CD14-positive monocyte (primary cell): ENCODE data around the gene SEPTIN8. TPM values are rescaled to one million over a fixed set of nuclear protein-coding genes. Genes with fewer than 3 reads are reported as not detected.

ENCODE experiments used
- DNase-seq, 3 donors: peaks; one replicate each; pipeline ENCODE4 v3.0.0-alpha.2; 2011 to 2022
- H2AFZ ChIP-seq: 2 replicates; pipeline ENCODE4 v1.6.0; 2012; ENCODE audit warnings: mild to moderate bottlenecking, low read depth, low read length, inconsistent platforms; ENCODE audit not compliant: insufficient read depth, poor library complexity, severe bottlenecking
- H3K27ac ChIP-seq, 2 donors: 1 replicate in 1 of 2; 2 replicates in 1 of 2; pipeline ENCODE4 v1.5.1; 2012 to 2013; ENCODE audit warnings: low read length in 2 of 2, control low read depth in 1 of 2, inconsistent platforms in 1 of 2, low read depth in 1 of 2, mild to moderate bottlenecking in 1 of 2
- H3K27me3 ChIP-seq, 2 donors: one replicate each; pipeline versions ENCODE4 v1.6.0 to v1.6.1; 2011 to 2013; ENCODE audit warnings: low read length in 2 of 2; ENCODE audit not compliant: control insufficient read depth in 2 of 2, insufficient read depth in 2 of 2
- H3K36me3 ChIP-seq, 2 donors: replicated peaks in 1 of 2; 1 replicate in 1 of 2; 2 replicates in 1 of 2; pipeline versions ENCODE4 v1.5.1 to v1.6.1; 2012 to 2013; ENCODE audit warnings: low read length in 2 of 2, control low read depth in 1 of 2, inconsistent platforms in 1 of 2, mild to moderate bottlenecking in 1 of 2; ENCODE audit not compliant: insufficient read depth in 2 of 2, control insufficient read depth in 1 of 2
- H3K4me1 ChIP-seq, 2 donors: 1 replicate in 1 of 2; 2 replicates in 1 of 2; pipeline versions ENCODE4 v1.5.1 to v1.6.1; 2012 to 2013; ENCODE audit warnings: low read length in 2 of 2, control low read depth in 1 of 2, inconsistent platforms in 1 of 2, mild to moderate bottlenecking in 1 of 2, moderate library complexity in 1 of 2; ENCODE audit not compliant: insufficient read depth in 2 of 2, control insufficient read depth in 1 of 2
- H3K4me2 ChIP-seq: replicated peaks from 2 replicates; pipeline ENCODE3; 2012; ENCODE audit warnings: low read length, moderate library complexity, mild to moderate bottlenecking; ENCODE audit not compliant: poor library complexity, severe bottlenecking; ENCODE audit errors: extremely low read depth
- H3K4me3 ChIP-seq, 3 experiments: fragments of 200-600 bp in 1 of 3; sonication (generic) in 1 of 3; replicated peaks in 1 of 3; 1 replicate in 2 of 3; 2 replicates in 1 of 3; pipeline ENCODE4 v1.5.1; 2011 to 2013; ENCODE audit warnings: low read length in 3 of 3, mild to moderate bottlenecking in 3 of 3, control low read depth in 2 of 3, low read depth in 2 of 3, inconsistent platforms in 1 of 3, moderate library complexity in 1 of 3
- H3K79me2 ChIP-seq: 2 replicates; pipeline ENCODE4 v1.6.0; 2012; ENCODE audit warnings: mild to moderate bottlenecking, control low read depth, inconsistent platforms, low read length, moderate library complexity; ENCODE audit not compliant: insufficient read depth
- H3K9ac ChIP-seq: 2 replicates; pipeline ENCODE4 v1.6.0; 2017; ENCODE audit warnings: low read length, mild to moderate bottlenecking; ENCODE audit not compliant: insufficient read depth, poor library complexity, severe bottlenecking
- H3K9me3 ChIP-seq, 2 donors: replicated peaks in 1 of 2; 1 replicate in 1 of 2; 2 replicates in 1 of 2; pipeline versions ENCODE4 v1.5.1 to v1.6.1; 2012 to 2013; ENCODE audit warnings: low read length in 2 of 2, control low read depth in 1 of 2; ENCODE audit not compliant: control insufficient read depth in 1 of 2, insufficient read depth in 1 of 2
- H4K20me1 ChIP-seq: 2 replicates; pipeline ENCODE4 v1.6.0; 2012; ENCODE audit warnings: mild to moderate bottlenecking, low read length, control low read depth, moderate library complexity; ENCODE audit not compliant: insufficient read depth
- H3K27ac Mint-ChIP-seq, 7 donors: one replicate each; pipeline ENCODE4 v1.8.0; 2020; ENCODE audit warnings: mild to moderate bottlenecking in 7 of 7, mixed read lengths in 7 of 7, moderate library complexity in 6 of 7, inconsistent platforms in 2 of 7
- H3K27me3 Mint-ChIP-seq, 3 donors: one replicate each; pipeline ENCODE4 v1.8.0; 2021 to 2022; ENCODE audit warnings: low read depth in 3 of 3, mild to moderate bottlenecking in 3 of 3, mixed read lengths in 3 of 3, moderate library complexity in 3 of 3, inconsistent platforms in 1 of 3
- H3K36me3 Mint-ChIP-seq, 2 donors: one replicate each; pipeline ENCODE4 v1.8.0; 2020; ENCODE audit warnings: mixed read lengths in 2 of 2, inconsistent platforms in 1 of 2, mild to moderate bottlenecking in 1 of 2
- H3K4me1 Mint-ChIP-seq: one replicate; pipeline ENCODE4 v1.8.0; 2020; ENCODE audit warnings: mild to moderate bottlenecking, mixed read lengths
- H3K4me3 Mint-ChIP-seq, 2 donors: one replicate each; pipeline ENCODE4 v1.8.0; 2020; ENCODE audit warnings: mild to moderate bottlenecking in 2 of 2, mixed read lengths in 2 of 2, moderate library complexity in 1 of 2
- H3K9me3 Mint-ChIP-seq, 7 donors: one replicate each; pipeline ENCODE4 v1.8.0; 2020 to 2022; ENCODE audit warnings: mixed read lengths in 7 of 7, mild to moderate bottlenecking in 6 of 7, moderate library complexity in 6 of 7, inconsistent platforms in 2 of 7
- CTCF ChIP-seq: fragments of 200-600 bp; IDR thresholded peaks from one replicate; pipeline ENCODE4 v1.8.0; 2022; ENCODE audit warnings: antibody characterized with exemption, mild to moderate bottlenecking
- WGBS: methylation state at CpG from one replicate; pipeline ENCODE4 v1.1.5; 2013; ENCODE audit warnings: missing lambda C conversion rate; ENCODE audit not compliant: insufficient coverage; 5-methylcytosine and 5-hydroxymethylcytosine counted together
- intact Hi-C, 2 donors: fragments of 100-400 bp; cut with micrococcal nuclease; formaldehyde crosslinking; loops; one replicate each; pipeline versions ENCODE4 v1.15.0 to v1.15.1; 2023
- polyA plus RNA-seq, 3 donors: library from polyadenylated mRNA; depleted of rRNA in 1 of 3; unstranded in 2 of 3; stranded (reverse) in 1 of 3; fragments of 300-500 nt in 2 of 3; fragments of >200 nt in 1 of 3; fragmentation: Illumina TruSeq in 2 of 3; gene quantifications; 1 replicate in 2 of 3; 2 replicates in 1 of 3; pipeline ENCODE4 v1.2.3, GENCODE V29; 2012 to 2021

SEPTIN8 gene
- polyA plus RNA-seq, 3 donors, result 0.36 to 5.0 (median 0.54) TPM

DNA sequence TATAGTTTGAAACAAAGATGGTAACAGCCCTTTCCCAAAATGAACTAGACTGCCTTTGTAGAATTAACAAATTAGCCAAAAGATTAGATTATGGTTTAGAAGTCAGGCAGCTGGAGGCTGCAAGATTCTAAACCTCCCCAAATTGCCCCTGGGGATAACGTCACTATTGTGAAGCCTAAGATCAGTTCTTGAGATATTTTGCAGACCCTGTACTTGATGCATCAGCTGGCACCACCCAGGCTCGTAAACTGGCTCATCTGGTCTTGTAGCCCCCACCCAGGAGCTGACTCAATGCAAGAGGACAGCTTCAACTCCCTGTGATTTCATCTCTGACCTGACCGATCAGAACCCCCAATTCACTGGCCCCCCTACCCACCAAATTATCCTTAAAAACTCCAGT lies 31.8 kb upstream of the SEPTIN8 start:
- TF ChIP-seq CTCF, result no peak
- H3K9ac ChIP-seq, result no peak overlapping the region
- H3K4me2 ChIP-seq, result no peak overlapping the region
- Mint-ChIP-seq H3K27me3 (peaks cover 54 to 72% (median 57%) of the 10 kb centered on the region in 3 donors), H3K4me3 (no peak overlapping the region), H3K27ac (no peak overlapping the region), H3K36me3 (peaks cover 2 to 9% of the 10 kb centered on the region in 2 donors), H3K4me1 (peaks cover 19% of the 10 kb centered on the region), H3K9me3 (peaks cover 0 to 18% (median 10%) of the 10 kb centered on the region in 7 donors)
- peaks cover 0 to 16% of the 10 kb centered on the region in 2 donors for H3K4me1 ChIP-seq
- H2AFZ ChIP-seq, result no peak overlapping the region
- no peaks in the 10 kb centered on the region for H3K36me3 ChIP-seq
- H3K27ac ChIP-seq, result no peak overlapping the region
- H3K27me3 ChIP-seq, result peaks cover 38 to 56% of the 10 kb centered on the region in 2 donors
- no peaks in the 10 kb centered on the region for H4K20me1 ChIP-seq
- peaks cover 0 to 7% of the 10 kb centered on the region in 2 donors for H3K9me3 ChIP-seq
- no peaks in the 10 kb centered on the region for H3K79me2 ChIP-seq
- WGBS, result 72% methylated on average over 2 of the region's 3 CpGs
- intact Hi-C loops, result no loop called here
- H3K4me3 ChIP-seq, result no peak overlapping the region
- no peak for DNase-seq

- H3K27ac Mint-ChIP-seq, result no peak overlapping the region
- H3K9me3 Mint-ChIP-seq, result peaks cover 0 to 18% (median 10%) of the 10 kb centered on the region in 7 donors
- Histone ChIP-seq H3K4me3 (no peak overlapping the region), H3K36me3 (no peaks in the 10 kb centered on the region), H2AFZ (no peak overlapping the region), H3K9ac (no peak overlapping the region), H4K20me1 (no peaks in the 10 kb centered on the region), H3K4me1 (peaks cover 0 to 12% of the 10 kb centered on the region in 2 donors), H3K27ac (no peak overlapping the region), H3K79me2 (no peaks in the 10 kb centered on the region), H3K4me2 (no peak overlapping the region), H3K9me3 (peaks cover 0 to 7% of the 10 kb centered on the region in 2 donors), H3K27me3 (peaks cover 34 to 52% of the 10 kb centered on the region in 2 donors)
- H3K4me3 Mint-ChIP-seq, result no peak overlapping the region
- H3K4me1 Mint-ChIP-seq, result peaks cover 19% of the 10 kb centered on the region
- 67% methylated on average over 1 of the region's 2 CpGs for WGBS
- intact Hi-C loops, result no loop called here
- DNase-seq, result no peak
- H3K27me3 Mint-ChIP-seq, result peaks cover 54 to 71% (median 55%) of the 10 kb centered on the region in 3 donors
- peaks cover 2 to 9% of the 10 kb centered on the region in 2 donors for H3K36me3 Mint-ChIP-seq
- no peak for TF ChIP-seq CTCF
Measured at GRCh38 chr5:132808448-132808847, 31.4 kb upstream of the SEPTIN8 start.
